Renal cortex interstitium (tissue), 11 donors: Measurements from ENCODE around the gene DHX9. TPM values are rescaled to one million over a fixed set of nuclear protein-coding genes. Genes with fewer than 3 reads are reported as not detected.

Experiments used
- DNase-seq, 11 donors: peaks; one replicate each; pipeline ENCODE4 v3.0.0-alpha.2; 2013; ENCODE audit warnings: low read depth in 9 of 11, low spot score in 4 of 11; ENCODE audit errors: extremely low read depth in 1 of 11
- polyA plus RNA-seq, 3 donors: library from polyadenylated mRNA; unstranded; fragments of 120-200 nt; gene quantifications; one replicate each; pipeline ENCODE4 v1.2.1, GENCODE V29; 2013; ENCODE audit not compliant: insufficient read length in 3 of 3

DHX9 gene
- polyA plus RNA-seq, 3 donors: 266 to 281 (median 278) TPM

- no peak for DNase-seq
Observed at GRCh38 chr1:182930985-182931384, 91.8 kb downstream of the DHX9 start.

GRCh38 chr1:182935716-182936115 lies 96.6 kb downstream of the DHX9 start:
- DNase-seq: no peak

Other genes starting within 250 kb of the DHX9 start
- gene RGS16, start 235.0 kb upstream of the DHX9 start, polyA plus RNA-seq: 1 to 10 TPM in 2 of 3 donors, under 1 TPM in 1; 0.84 to 1.7 (median 1.4) TPM
- gene RGS8, start 154.8 kb upstream of the DHX9 start, polyA plus RNA-seq: under 1 TPM; 0.03 to 0.08 (median 0.06) TPM
- gene NPL, start 49.6 kb upstream of the DHX9 start, polyA plus RNA-seq: 1 to 10 TPM; 8.1 to 8.8 (median 8.4) TPM
- under 1 TPM; 0.25 to 0.62 (median 0.50) TPM for gene SHCBP1L, start 113.8 kb downstream of the DHX9 start, polyA plus RNA-seq
- gene LAMC1, start 184.1 kb downstream of the DHX9 start, polyA plus RNA-seq: 100 to 1,000 TPM; 286 to 314 (median 310) TPM